Measurements from ENCODE around the gene PLCG2. TPM values are rescaled to one million over a fixed set of nuclear protein-coding genes. Genes with fewer than 3 reads are reported as not detected.

PLCG2 gene
- total RNA-seq, 2 experiments from 2014 or later: 196 to 485 TPM

DNA sequence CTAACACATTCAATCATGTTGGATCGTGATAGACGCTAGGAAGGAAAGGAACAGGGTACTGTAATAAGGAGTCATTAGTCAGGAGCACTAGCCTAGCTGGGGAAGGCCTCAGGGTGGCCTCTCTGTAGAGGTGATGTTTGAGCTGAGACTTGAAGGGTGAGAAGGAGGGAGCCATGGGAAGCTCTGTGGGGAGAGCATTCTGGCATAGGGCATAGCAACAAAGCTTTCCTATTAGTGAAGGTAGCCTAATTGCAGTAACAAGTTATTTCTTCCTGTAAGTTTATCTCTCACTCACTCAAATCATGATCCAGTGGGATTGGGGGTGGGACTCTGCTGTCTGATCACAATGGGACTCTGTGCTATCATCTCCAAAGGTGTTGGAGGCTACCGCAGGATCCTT lies 16.1 kb downstream of the PLCG2 start:
- ChIA-PET POLR2A (interaction anchor here (1.0 to 1.6 kb wide), 3 partner anchors 9 to 18 kb away, joined by 4 to 6 read pairs (median 5); no protein-coding TSS in a partner anchor), CTCF (ENCODE audit: unreplicated experiment) (no interaction called here)
- Histone ChIP-seq H3K4me2 (ENCODE audit: low read length) (peak overlapping the region; percentile 71), H3K4me1 (ENCODE audit: insufficient read depth, low read length, poor library complexity, severe bottlenecking) (peaks cover 100% of the 10 kb centered on the region), H3K4me3 (ENCODE audit: low read depth, low read length, poor library complexity, severe bottlenecking) (no peak overlapping the region), H3K9me2 (ENCODE audit: insufficient read depth, low read length) (no peaks in the 10 kb centered on the region), H3K9me3 (ENCODE audit: low read length) (no peaks in the 10 kb centered on the region), H2AFZ (ENCODE audit: low read length) (no peak overlapping the region), H3K79me2 (ENCODE audit: insufficient read depth, low read depth, low read length) (peaks cover 100% of the 10 kb centered on the region), H4K20me1 (ENCODE audit: insufficient read depth, low read length) (peaks cover 33% of the 10 kb centered on the region), H3K36me3 (ENCODE audit: insufficient read depth, low read length) (peaks cover 94% of the 10 kb centered on the region), H3K27ac (ENCODE audit: low read depth, low read length, poor library complexity, severe bottlenecking) (peak overlapping the region; percentile 95)
- TF ChIP-seq EZH2phosphoT487 (IDR thresholded peaks at IDR 0.05; ENCODE audit: borderline replicate concordance, low read depth, low read length) (no peak), CTCF (conservative IDR thresholded peaks at IDR 0.05; ENCODE audit: low read length) (no peak)
- DNase-seq (ENCODE audit: low spot score): no peak
- BruUV-seq (replicated peaks): no TSS peak
- intact Hi-C loops (cut with micrococcal nuclease; ENCODE audit: unreplicated experiment): no loop called here

GRCh38 chr16:81796035-81796434 lies 16.9 kb downstream of the PLCG2 start:
- Histone ChIP-seq H3K27ac (ENCODE audit: low read depth, low read length, poor library complexity, severe bottlenecking) (peak overlapping the region; percentile 95), H4K20me1 (ENCODE audit: insufficient read depth, low read length) (peaks cover 26% of the 10 kb centered on the region), H3K9me2 (ENCODE audit: insufficient read depth, low read length) (no peaks in the 10 kb centered on the region), H3K4me1 (ENCODE audit: insufficient read depth, low read length, poor library complexity, severe bottlenecking) (peaks cover 100% of the 10 kb centered on the region), H3K4me2 (ENCODE audit: low read length) (peak overlapping the region; percentile 71), H2AFZ (ENCODE audit: low read length) (no peak overlapping the region), H3K4me3 (ENCODE audit: low read depth, low read length, poor library complexity, severe bottlenecking) (peak overlapping the region; percentile 51), H3K36me3 (ENCODE audit: insufficient read depth, low read length) (peaks cover 94% of the 10 kb centered on the region), H3K9me3 (ENCODE audit: low read length) (no peaks in the 10 kb centered on the region), H3K79me2 (ENCODE audit: insufficient read depth, low read depth, low read length) (peaks cover 100% of the 10 kb centered on the region)
- intact Hi-C loops (cut with micrococcal nuclease; ENCODE audit: unreplicated experiment): no loop called here
- POLR2A ChIA-PET: interaction anchor here (0.7 to 1.6 kb wide), 6 partner anchors 9 to 56 kb away, joined by 3 to 6 read pairs (median 3); no protein-coding TSS in a partner anchor
- TF ChIP-seq EZH2phosphoT487 (IDR thresholded peaks at IDR 0.05; ENCODE audit: borderline replicate concordance, low read depth, low read length): no peak
- TF ChIP-seq CTCF (conservative IDR thresholded peaks at IDR 0.05; ENCODE audit: low read length): no peak
- no TSS peak for BruUV-seq (replicated peaks)
- DNase-seq (ENCODE audit: low spot score): peak; percentile 63
- CTCF ChIA-PET (ENCODE audit: unreplicated experiment): no interaction called here

DNA sequence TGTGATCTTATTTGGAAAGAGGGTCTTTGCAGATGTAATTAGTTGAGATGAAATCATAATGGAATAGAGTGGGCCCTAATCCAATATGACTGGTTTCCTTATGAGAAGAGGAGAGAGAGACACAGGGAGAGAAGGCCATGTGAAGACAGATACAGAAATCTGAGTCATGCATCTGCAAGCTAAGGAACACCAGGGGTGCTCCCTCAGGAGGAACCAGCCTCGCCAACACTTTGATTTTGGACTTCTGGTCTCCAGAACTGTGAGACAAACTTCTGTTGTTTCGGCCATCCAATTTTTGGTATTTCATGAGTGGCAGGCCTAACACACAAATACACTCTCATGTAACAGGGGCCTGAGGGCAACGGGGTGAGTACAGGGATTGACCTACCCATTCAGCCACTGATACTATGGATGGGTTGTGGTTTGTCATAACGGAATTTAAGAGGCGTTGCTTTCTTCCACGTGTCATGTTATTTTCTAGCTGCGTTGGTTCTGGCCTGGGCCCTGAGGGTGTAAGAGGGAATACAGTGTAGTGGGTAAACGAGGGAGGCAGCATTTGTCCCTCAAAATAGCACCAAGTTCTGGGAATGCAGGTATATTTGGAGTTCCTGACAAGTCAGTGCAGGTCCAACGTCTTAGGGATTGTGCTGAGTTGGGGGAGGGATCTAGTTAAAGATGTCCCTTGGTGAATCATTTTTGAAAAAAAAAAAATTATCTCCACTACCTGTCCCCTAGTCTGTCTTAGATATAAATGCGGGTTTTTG lies 17.7 kb downstream of the PLCG2 start:
- Histone ChIP-seq H3K4me2 (ENCODE audit: low read length) (peak overlapping the region; percentile 71), H3K4me1 (ENCODE audit: insufficient read depth, low read length, poor library complexity, severe bottlenecking) (peaks cover 100% of the 10 kb centered on the region), H3K27ac (ENCODE audit: low read depth, low read length, poor library complexity, severe bottlenecking) (peak overlapping the region; percentile 95), H3K9me3 (ENCODE audit: low read length) (no peaks in the 10 kb centered on the region), H3K36me3 (ENCODE audit: insufficient read depth, low read length) (peaks cover 94% of the 10 kb centered on the region), H3K4me3 (ENCODE audit: low read depth, low read length, poor library complexity, severe bottlenecking) (peak overlapping the region; percentile 51), H2AFZ (ENCODE audit: low read length) (no peak overlapping the region), H3K9me2 (ENCODE audit: insufficient read depth, low read length) (no peaks in the 10 kb centered on the region), H4K20me1 (ENCODE audit: insufficient read depth, low read length) (peaks cover 23% of the 10 kb centered on the region; the same call in 1 of the 2 replicates), H3K79me2 (ENCODE audit: insufficient read depth, low read depth, low read length) (peaks cover 100% of the 10 kb centered on the region)
- no TSS peak for BruUV-seq (replicated peaks)
- ChIA-PET CTCF (ENCODE audit: unreplicated experiment) (no interaction called here), POLR2A (interaction anchor here (1.0 to 1.3 kb wide), 2 partner anchors 11 to 21 kb away, joined by 3 read pairs; no protein-coding TSS in a partner anchor)
- TF ChIP-seq EZH2phosphoT487 (IDR thresholded peaks at IDR 0.05; ENCODE audit: borderline replicate concordance, low read depth, low read length) (no peak), CTCF (conservative IDR thresholded peaks at IDR 0.05; ENCODE audit: low read length) (no peak)
- no peak for DNase-seq (ENCODE audit: low spot score)
- intact Hi-C loops (cut with micrococcal nuclease; ENCODE audit: unreplicated experiment): loop anchor here (1.0 kb wide), 2 partner anchors 10 to 13 kb away; no protein-coding TSS in a partner anchor

Data from OCI-LY7 (cell line).